RKO (cell line): Measurements from ENCODE around the gene MAP7D2.

Source experiments
- DNase-seq: peaks from one replicate; pipeline ENCODE4 v3.0.0-alpha.2; 2016; ENCODE audit warnings: low spot score

MAP7D2 gene

DNA sequence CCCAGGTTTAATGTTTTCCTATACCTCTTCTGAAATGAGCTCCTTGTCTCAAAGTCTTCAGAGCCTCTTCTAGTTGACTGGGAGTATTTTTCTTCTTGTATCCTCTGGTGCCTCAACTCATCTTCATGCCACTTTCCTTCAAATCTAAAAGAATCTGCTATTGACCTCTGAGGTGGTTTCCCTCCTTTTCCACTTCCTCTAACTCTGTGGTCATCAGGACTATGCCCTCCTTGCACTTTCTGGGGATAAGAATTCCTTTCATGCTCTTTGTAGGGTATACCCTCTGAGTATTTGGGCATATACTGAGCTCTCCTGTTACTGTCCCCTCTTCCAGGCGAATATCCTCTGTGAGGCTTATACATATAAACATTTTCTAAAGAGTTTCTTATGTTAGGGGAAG lies 150.7 kb downstream of the MAP7D2 start:
- DNase-seq = no peak

DNA sequence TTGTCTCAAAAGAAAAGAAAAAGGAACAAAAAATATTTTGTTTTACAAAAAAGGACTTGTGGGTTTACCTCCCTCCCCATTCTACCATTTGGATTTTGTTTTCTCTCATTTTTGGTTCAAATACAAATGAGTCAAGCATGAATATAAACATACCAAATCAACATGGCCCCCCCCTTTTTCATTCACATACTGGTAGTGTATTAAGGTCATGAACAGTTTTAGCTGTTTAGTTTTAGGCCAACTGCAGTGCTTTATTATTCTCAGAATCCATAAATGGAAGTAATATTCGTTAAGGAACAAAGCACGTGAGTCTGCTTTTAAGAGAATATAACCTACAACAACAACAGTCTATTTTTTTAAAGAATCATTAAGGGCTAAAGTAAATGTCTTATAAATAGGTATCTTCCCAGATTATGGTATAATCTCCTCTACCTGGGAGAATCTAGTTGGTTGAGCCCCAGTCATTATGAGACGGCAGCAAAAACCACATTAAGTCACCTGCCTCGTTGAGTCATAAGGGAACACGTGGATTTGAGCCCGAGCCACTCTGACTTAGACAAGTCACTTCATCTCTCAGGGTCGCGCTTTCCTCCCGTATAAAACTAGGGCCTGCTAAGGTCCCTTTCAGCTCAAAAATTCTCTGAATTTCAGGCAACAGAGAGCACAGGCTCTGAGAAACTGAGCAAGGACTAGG lies 152.5 kb downstream of the MAP7D2 start:
- peak; percentile 26 for DNase-seq

- no peak for DNase-seq
Measured at GRCh38 chrX:19960913-19961312, 155.8 kb downstream of the MAP7D2 start.

DNA sequence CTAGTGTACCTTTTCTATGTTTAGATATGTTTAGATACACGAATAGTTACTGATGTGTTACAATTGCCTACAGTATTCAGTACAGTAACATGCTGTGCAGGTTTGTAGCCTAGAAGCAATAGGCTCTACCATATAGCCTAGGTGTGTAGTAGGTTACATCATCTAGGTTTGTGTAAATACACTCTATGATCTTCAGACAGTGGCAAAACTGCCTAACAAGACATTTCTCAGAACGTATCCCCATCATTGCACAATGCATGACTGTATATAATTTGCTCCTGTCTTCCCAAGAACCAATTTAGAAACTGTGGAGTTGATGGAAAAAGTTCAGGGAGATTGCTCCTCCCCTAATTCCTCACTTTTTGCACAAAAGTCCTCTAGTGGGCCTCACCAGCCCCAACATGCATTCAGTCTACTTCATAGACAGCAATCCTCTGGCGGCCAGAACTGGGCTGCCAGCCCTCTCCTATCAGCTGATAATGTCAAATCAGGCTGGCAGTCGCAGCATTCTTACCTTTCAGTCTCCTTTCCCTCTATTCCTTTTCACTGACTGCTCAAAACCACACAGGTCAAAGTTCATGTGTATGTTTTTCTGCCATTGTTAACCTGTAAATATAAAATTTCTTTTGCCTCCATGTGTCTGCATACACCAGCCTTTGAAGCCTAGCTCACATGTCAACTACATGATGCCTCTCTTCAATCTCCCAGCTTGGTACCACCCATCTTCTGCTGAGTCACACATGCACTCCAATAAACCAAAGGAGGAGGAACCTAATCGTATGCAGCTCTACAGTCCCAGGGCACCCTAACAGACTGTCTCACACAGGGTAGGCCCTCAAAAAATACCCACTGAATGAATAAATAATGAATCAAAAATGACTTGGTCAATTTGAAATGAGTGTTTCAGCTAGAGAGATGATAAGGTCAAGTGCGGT lies 157.9 kb downstream of the MAP7D2 start:
- DNase-seq = peak; percentile 15

GRCh38 chrX:19956923-19957322 lies 159.8 kb downstream of the MAP7D2 start:
- no peak for DNase-seq
